HepG2 (cell line): ENCODE measurements around the gene EI24. TPM values are rescaled to one million over a fixed set of nuclear protein-coding genes. Genes with fewer than 3 reads are reported as not detected.
A peak's percentile ranks its signal among the peaks of the same experiment; 100 is the strongest.

Experiments
- CBX2 ChIP-seq, 2 experiments: fragments of 200-600 bp in 1 of 2; sonication (generic); formaldehyde crosslinking in 1 of 2; IDR thresholded peaks; 2 replicates each; pipeline versions ENCODE4 v1.7.0 to v1.8.1; 2018 to 2022; ENCODE audit warnings: low read depth in 2 of 2, low read length in 1 of 2, mild to moderate bottlenecking in 1 of 2, missing genetic modification reagents in 1 of 2
- CBX5 ChIP-seq: sonication (generic); formaldehyde crosslinking; IDR thresholded peaks from 2 replicates; pipeline ENCODE4 v1.4.0; 2020; ENCODE audit warnings: missing genetic modification reagents, borderline replicate concordance
- ERF ChIP-seq: IDR thresholded peaks from 2 replicates; pipeline ENCODE4 v1.6.1; 2018; ENCODE audit warnings: missing biosample characterization, missing genetic modification reagents
- HES4 ChIP-seq: sonication (generic); formaldehyde crosslinking; IDR thresholded peaks from 2 replicates; pipeline ENCODE4 v1.9.0; 2021; ENCODE audit warnings: mild to moderate bottlenecking, missing genetic modification reagents, borderline replicate concordance
- ISX ChIP-seq: sonication (generic); formaldehyde crosslinking; conservative IDR thresholded peaks from 2 replicates; pipeline ENCODE4 v1.5.0; 2020; ENCODE audit warnings: missing genetic modification reagents
- KLF12 ChIP-seq: sonication (generic); formaldehyde crosslinking; IDR thresholded peaks from 2 replicates; pipeline ENCODE4 v1.4.0; 2020; ENCODE audit warnings: missing genetic modification reagents, borderline replicate concordance
- MTA3 ChIP-seq: sonication (generic); formaldehyde crosslinking; IDR thresholded peaks from 2 replicates; pipeline ENCODE4 v1.4.0; 2020; ENCODE audit warnings: missing genetic modification reagents
- NRL ChIP-seq: sonication (generic); formaldehyde crosslinking; IDR thresholded peaks from 2 replicates; pipeline ENCODE4 v1.5.0; 2020; ENCODE audit warnings: missing genetic modification reagents, mild to moderate bottlenecking, moderate library complexity, borderline replicate concordance
- ZMYM3 ChIP-seq: sonication (generic); formaldehyde crosslinking; IDR thresholded peaks from 2 replicates; pipeline ENCODE4 v1.5.1; 2020; ENCODE audit warnings: mild to moderate bottlenecking, missing genetic modification reagents
- ZNF44 ChIP-seq: sonication (generic); formaldehyde crosslinking; IDR thresholded peaks from 2 replicates; pipeline ENCODE4 v1.5.1; 2020; ENCODE audit warnings: mild to moderate bottlenecking, missing genetic modification reagents
- ZNF572 ChIP-seq: sonication (generic); formaldehyde crosslinking; IDR thresholded peaks from 2 replicates; pipeline ENCODE4 v1.5.1; 2020; ENCODE audit warnings: mild to moderate bottlenecking, missing genetic modification reagents
- polyA plus RNA-seq, 8 experiments: library from polyadenylated mRNA; depleted of rRNA in 3 of 8; stranded (reverse) in 7 of 8; unstranded in 1 of 8; fragments of >200 nt; fragmentation: Illumina TruSeq in 4 of 8; extraction: Trizol in 4 of 8; gene quantifications; 2 replicates each; pipeline versions ENCODE4 v1.2.1 to v1.2.3, GENCODE V29; 2011 to 2016; ENCODE audit warnings: low read depth in 4 of 8, missing spikeins in 1 of 8, mixed read lengths in 1 of 8; ENCODE audit not compliant: insufficient read depth in 1 of 8
- total RNA-seq, 5 experiments: library from RNA; depleted of rRNA; stranded (reverse); fragments of >200 nt; fragmentation: Illumina TruSeq; extraction: Trizol; gene quantifications; 2 replicates each; pipeline ENCODE4 v1.2.3, GENCODE V29; 2016; ENCODE audit warnings: low read depth in 1 of 5
- TF ChIP-seq, protein P1 (sequence below): IDR thresholded peaks from 2 replicates; pipeline ENCODE4 v1.4.0; 2020; ENCODE audit warnings: mild to moderate bottlenecking, missing genetic modification reagents
- TF ChIP-seq, protein P2 (sequence below): sonication (generic); formaldehyde crosslinking; IDR thresholded peaks from 2 replicates; pipeline ENCODE4; 2020; ENCODE audit warnings: missing genetic modification reagents, mild to moderate bottlenecking, borderline replicate concordance
- TF ChIP-seq, protein P3 (sequence below): sonication (generic); formaldehyde crosslinking; IDR thresholded peaks from 2 replicates; pipeline ENCODE4 v1.5.1; 2020; ENCODE audit warnings: mild to moderate bottlenecking, moderate library complexity, missing genetic modification reagents
- TF ChIP-seq, protein P4 (sequence below): sonication (generic); formaldehyde crosslinking; IDR thresholded peaks from 2 replicates; pipeline ENCODE4 v1.5.1; 2020; ENCODE audit warnings: mild to moderate bottlenecking, missing genetic modification reagents, moderate library complexity
- TF ChIP-seq, protein P5 (sequence below): sonication (generic); formaldehyde crosslinking; IDR thresholded peaks from 2 replicates; pipeline ENCODE4 v1.4.0; 2020; ENCODE audit warnings: missing genetic modification reagents, mild to moderate bottlenecking, borderline replicate concordance

EI24 gene
- total and polyA plus RNA-seq, 2 of the 13 experiments (the other 11 are each of a cell fraction or from before 2014, with no cell fraction given), result 84.7 to 126 TPM

DNA sequence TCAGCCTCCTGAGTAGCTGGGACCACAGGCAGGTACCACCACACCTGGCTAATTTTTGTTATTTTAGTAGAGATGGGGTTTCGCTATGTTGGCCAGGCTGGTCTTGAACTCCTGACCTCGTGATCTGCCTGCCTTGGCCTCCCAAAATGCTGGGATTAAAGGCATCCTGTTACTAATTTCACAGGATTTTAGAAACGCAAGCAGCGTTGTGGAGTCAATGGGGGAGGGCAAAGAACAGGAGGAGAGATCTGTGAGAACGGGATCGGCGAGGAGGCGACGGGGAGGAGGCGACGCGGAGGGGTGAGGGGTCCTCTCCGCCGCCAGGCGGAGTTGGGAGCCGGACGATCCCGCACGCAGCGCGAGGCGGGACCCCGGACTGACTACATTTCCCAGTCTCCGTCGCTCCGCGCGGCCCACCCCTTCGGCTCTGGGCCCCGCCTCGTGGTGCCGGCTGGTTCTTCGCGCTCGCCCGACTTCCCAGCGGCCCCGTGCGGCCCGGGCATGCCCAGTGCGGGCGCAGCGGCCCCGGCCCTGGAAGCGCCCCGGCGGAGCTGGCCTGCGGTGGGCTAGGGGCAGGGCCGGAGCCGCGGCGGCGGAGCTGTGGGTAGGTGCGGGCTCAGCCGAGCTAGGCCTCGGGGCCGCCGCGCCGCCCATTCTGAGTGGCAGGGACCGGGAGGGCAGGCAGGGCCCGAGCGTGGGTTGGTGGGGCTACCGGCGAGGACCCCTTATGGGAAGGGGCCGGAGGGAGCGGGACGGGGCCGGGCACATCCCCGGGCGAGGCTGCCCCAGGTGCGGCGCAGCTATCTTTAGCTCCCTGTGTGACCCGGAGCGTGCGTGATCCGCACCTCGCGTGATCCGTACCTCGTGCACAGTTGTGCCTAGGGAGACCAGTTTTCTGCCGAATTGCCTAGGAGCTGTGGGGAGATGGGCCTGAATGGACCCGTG is at the start of gene EI24 (continued):
- TF ChIP-seq, protein P1, sequence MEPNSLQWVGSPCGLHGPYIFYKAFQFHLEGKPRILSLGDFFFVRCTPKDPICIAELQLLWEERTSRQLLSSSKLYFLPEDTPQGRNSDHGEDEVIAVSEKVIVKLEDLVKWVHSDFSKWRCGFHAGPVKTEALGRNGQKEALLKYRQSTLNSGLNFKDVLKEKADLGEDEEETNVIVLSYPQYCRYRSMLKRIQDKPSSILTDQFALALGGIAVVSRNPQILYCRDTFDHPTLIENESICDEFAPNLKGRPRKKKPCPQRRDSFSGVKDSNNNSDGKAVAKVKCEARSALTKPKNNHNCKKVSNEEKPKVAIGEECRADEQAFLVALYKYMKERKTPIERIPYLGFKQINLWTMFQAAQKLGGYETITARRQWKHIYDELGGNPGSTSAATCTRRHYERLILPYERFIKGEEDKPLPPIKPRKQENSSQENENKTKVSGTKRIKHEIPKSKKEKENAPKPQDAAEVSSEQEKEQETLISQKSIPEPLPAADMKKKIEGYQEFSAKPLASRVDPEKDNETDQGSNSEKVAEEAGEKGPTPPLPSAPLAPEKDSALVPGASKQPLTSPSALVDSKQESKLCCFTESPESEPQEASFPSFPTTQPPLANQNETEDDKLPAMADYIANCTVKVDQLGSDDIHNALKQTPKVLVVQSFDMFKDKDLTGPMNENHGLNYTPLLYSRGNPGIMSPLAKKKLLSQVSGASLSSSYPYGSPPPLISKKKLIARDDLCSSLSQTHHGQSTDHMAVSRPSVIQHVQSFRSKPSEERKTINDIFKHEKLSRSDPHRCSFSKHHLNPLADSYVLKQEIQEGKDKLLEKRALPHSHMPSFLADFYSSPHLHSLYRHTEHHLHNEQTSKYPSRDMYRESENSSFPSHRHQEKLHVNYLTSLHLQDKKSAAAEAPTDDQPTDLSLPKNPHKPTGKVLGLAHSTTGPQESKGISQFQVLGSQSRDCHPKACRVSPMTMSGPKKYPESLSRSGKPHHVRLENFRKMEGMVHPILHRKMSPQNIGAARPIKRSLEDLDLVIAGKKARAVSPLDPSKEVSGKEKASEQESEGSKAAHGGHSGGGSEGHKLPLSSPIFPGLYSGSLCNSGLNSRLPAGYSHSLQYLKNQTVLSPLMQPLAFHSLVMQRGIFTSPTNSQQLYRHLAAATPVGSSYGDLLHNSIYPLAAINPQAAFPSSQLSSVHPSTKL (CRISPR knock-in tag), result no peak; the same call in 1 of the 2 replicates
- no peak for TF ChIP-seq ZNF44 (CRISPR knock-in tag)
- TF ChIP-seq ERF (CRISPR knock-in tag), result peak; percentile 57; the same call in 1 of the 2 replicates
- TF ChIP-seq, protein P2, sequence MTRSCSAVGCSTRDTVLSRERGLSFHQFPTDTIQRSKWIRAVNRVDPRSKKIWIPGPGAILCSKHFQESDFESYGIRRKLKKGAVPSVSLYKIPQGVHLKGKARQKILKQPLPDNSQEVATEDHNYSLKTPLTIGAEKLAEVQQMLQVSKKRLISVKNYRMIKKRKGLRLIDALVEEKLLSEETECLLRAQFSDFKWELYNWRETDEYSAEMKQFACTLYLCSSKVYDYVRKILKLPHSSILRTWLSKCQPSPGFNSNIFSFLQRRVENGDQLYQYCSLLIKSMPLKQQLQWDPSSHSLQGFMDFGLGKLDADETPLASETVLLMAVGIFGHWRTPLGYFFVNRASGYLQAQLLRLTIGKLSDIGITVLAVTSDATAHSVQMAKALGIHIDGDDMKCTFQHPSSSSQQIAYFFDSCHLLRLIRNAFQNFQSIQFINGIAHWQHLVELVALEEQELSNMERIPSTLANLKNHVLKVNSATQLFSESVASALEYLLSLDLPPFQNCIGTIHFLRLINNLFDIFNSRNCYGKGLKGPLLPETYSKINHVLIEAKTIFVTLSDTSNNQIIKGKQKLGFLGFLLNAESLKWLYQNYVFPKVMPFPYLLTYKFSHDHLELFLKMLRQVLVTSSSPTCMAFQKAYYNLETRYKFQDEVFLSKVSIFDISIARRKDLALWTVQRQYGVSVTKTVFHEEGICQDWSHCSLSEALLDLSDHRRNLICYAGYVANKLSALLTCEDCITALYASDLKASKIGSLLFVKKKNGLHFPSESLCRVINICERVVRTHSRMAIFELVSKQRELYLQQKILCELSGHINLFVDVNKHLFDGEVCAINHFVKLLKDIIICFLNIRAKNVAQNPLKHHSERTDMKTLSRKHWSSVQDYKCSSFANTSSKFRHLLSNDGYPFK, result no peak
- TF ChIP-seq HES4 (CRISPR knock-in tag), result peak; percentile 26; the same call in 1 of the 2 replicates
- peak; percentile 8; the same call in 1 of the 2 replicates for TF ChIP-seq KLF12 (CRISPR knock-in tag)
- TF ChIP-seq, protein P3, sequence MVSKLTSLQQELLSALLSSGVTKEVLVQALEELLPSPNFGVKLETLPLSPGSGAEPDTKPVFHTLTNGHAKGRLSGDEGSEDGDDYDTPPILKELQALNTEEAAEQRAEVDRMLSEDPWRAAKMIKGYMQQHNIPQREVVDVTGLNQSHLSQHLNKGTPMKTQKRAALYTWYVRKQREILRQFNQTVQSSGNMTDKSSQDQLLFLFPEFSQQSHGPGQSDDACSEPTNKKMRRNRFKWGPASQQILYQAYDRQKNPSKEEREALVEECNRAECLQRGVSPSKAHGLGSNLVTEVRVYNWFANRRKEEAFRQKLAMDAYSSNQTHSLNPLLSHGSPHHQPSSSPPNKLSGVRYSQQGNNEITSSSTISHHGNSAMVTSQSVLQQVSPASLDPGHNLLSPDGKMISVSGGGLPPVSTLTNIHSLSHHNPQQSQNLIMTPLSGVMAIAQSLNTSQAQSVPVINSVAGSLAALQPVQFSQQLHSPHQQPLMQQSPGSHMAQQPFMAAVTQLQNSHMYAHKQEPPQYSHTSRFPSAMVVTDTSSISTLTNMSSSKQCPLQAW (CRISPR knock-in tag), result peak; percentile 78
- TF ChIP-seq, protein P4, sequence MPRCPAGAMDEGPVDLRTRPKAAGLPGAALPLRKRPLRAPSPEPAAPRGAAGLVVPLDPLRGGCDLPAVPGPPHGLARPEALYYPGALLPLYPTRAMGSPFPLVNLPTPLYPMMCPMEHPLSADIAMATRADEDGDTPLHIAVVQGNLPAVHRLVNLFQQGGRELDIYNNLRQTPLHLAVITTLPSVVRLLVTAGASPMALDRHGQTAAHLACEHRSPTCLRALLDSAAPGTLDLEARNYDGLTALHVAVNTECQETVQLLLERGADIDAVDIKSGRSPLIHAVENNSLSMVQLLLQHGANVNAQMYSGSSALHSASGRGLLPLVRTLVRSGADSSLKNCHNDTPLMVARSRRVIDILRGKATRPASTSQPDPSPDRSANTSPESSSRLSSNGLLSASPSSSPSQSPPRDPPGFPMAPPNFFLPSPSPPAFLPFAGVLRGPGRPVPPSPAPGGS (CRISPR knock-in tag), result peak; percentile 58; the same call in 1 of the 2 replicates
- peak; percentile 56 for TF ChIP-seq NRL
- TF ChIP-seq ISX, result no peak
- TF ChIP-seq ZNF572 (CRISPR knock-in tag), result 0 out of 2 replicates have a peak, but pooled peaks have one; percentile 43
- TF ChIP-seq, protein P5, sequence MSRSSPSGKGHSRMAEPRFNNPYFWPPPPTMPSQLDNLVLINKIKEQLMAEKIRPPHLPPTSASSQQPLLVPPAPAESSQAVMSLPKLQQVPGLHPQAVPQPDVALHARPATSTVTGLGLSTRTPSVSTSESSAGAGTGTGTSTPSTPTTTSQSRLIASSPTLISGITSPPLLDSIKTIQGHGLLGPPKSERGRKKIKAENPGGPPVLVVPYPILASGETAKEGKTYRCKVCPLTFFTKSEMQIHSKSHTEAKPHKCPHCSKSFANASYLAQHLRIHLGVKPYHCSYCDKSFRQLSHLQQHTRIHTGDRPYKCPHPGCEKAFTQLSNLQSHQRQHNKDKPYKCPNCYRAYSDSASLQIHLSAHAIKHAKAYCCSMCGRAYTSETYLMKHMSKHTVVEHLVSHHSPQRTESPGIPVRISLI (CRISPR knock-in tag), result no peak
- TF ChIP-seq ZMYM3 (CRISPR knock-in tag), result peak; percentile 95
- TF ChIP-seq CBX2 (IDR thresholded peaks at IDR 0.05; ENCODE audit: low read depth, low read length), result no peak
- TF ChIP-seq CBX2 (CRISPR knock-in tag; IDR thresholded peaks at IDR 0.05; ENCODE audit: low read depth), result no peak
- TF ChIP-seq CBX5 (CRISPR knock-in tag), result no peak; the same call in 1 of the 2 replicates
- TF ChIP-seq MTA3, result no peak
